Measurements from ENCODE around the gene CPE. TPM values are rescaled to one million over a fixed set of nuclear protein-coding genes. Genes with fewer than 3 reads are reported as not detected.

Gene CPE
- total RNA-seq, result 1.4 and 1.9 TPM in 2 replicates

DNA sequence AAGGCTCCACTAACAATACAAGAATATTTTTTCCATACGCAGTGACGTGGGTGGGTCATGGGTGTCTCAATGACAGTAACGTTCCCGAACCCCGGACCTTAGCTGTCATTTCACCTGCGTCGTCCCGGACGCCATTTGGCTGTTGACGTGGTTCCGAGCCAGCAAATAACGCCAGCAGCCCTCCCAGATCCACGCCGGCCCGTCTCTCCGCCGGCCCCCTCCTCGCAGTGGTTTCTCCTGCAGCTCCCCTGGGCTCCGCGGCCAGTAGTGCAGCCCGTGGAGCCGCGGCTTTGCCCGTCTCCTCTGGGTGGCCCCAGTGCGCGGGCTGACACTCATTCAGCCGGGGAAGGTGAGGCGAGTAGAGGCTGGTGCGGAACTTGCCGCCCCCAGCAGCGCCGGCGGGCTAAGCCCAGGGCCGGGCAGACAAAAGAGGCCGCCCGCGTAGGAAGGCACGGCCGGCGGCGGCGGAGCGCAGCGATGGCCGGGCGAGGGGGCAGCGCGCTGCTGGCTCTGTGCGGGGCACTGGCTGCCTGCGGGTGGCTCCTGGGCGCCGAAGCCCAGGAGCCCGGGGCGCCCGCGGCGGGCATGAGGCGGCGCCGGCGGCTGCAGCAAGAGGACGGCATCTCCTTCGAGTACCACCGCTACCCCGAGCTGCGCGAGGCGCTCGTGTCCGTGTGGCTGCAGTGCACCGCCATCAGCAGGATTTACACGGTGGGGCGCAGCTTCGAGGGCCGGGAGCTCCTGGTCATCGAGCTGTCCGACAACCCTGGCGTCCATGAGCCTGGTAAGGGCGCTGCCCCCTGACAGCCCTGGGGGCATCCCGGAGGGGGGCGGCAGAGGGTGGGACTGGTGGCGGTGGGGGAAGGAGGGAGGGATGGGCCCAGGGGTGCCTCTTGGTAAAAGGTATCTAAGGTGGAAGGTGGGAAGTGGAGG lies at the start of gene CPE:
CPE (plus strand) TSS at position 264 of the 933 bp plus-strand sequence; CDS start at position 478, 214 bp downstream.

Other genes with a start within 250 kb of the CPE start
- 29.4 and 34.4 TPM in 2 replicates for gene KLHL2, start 171.4 kb upstream of the CPE start, total RNA-seq
- 54.9 and 55.5 TPM in 2 replicates for gene MSMO1, start 51.3 kb upstream of the CPE start, total RNA-seq

Data from endothelial cell of coronary artery (primary cell).